Astrocyte (in vitro differentiated cells and primary cell): ENCODE results near the gene PDE3B. TPM values are rescaled to one million over a fixed set of nuclear protein-coding genes. Genes with fewer than 3 reads are reported as not detected.

Experiments
- DNase-seq: peaks from one replicate; pipeline ENCODE4 v3.0.0-alpha.2; 2010; ENCODE audit warnings: low read depth
- FAIRE-seq: peaks from 2 replicates; lab custom pipeline; 2011; peaks lifted over from hg19 to GRCh38; lab: Jason Lieb, UNC
- H2AFZ ChIP-seq: 2 replicates; pipeline ENCODE4 v1.6.0; 2012; ENCODE audit warnings: low read depth, low read length, inconsistent platforms
- H3K27ac ChIP-seq: 2 replicates; pipeline ENCODE4 v1.5.1; 2011; ENCODE audit warnings: low read depth, low read length, inconsistent platforms
- H3K27me3 ChIP-seq: 2 replicates; pipeline ENCODE4 v1.6.0; 2011; ENCODE audit warnings: low read length, inconsistent platforms; ENCODE audit not compliant: insufficient read depth
- H3K36me3 ChIP-seq: 2 replicates; pipeline ENCODE4 v1.5.1; 2011; ENCODE audit warnings: low read length, inconsistent platforms; ENCODE audit not compliant: insufficient read depth
- H3K4me1 ChIP-seq: 2 replicates; pipeline ENCODE4 v1.5.1; 2011; ENCODE audit warnings: low read length, inconsistent platforms; ENCODE audit not compliant: insufficient read depth
- H3K4me2 ChIP-seq: 2 replicates; pipeline ENCODE4 v1.6.0; 2012; ENCODE audit warnings: low read length, inconsistent platforms
- H3K4me3 ChIP-seq: 2 replicates; pipeline ENCODE4 v1.5.1; 2011; ENCODE audit warnings: low read depth, mild to moderate bottlenecking, low read length, inconsistent platforms; ENCODE audit not compliant: insufficient read depth
- H3K79me2 ChIP-seq: 2 replicates; pipeline ENCODE4 v1.6.0; 2012; ENCODE audit warnings: mild to moderate bottlenecking, low read length, inconsistent platforms; ENCODE audit not compliant: insufficient read depth
- H3K9ac ChIP-seq: 2 replicates; pipeline ENCODE4 v1.6.0; 2012; ENCODE audit warnings: mild to moderate bottlenecking, low read length, inconsistent platforms
- H3K9me3 ChIP-seq: 2 replicates; pipeline ENCODE4 v1.5.1; 2012; ENCODE audit warnings: low read depth, mild to moderate bottlenecking, low read length, inconsistent platforms; ENCODE audit not compliant: insufficient read depth
- H4K20me1 ChIP-seq: 2 replicates; pipeline ENCODE4 v1.6.0; 2012; ENCODE audit warnings: low read length, inconsistent platforms; ENCODE audit not compliant: insufficient read depth
- H3K27ac Mint-ChIP-seq: one replicate; pipeline ENCODE4 v1.8.0; 2021; ENCODE audit warnings: mild to moderate bottlenecking, mixed read lengths; ENCODE audit not compliant: unreplicated experiment
- H3K27me3 Mint-ChIP-seq: one replicate; pipeline ENCODE4 v1.8.0; 2021; ENCODE audit warnings: low read depth, mixed read lengths; ENCODE audit not compliant: unreplicated experiment
- H3K36me3 Mint-ChIP-seq: one replicate; pipeline ENCODE4 v1.8.0; 2021; ENCODE audit warnings: low read depth, mixed read lengths; ENCODE audit not compliant: unreplicated experiment
- H3K4me1 Mint-ChIP-seq: one replicate; pipeline ENCODE4 v1.8.0; 2021; ENCODE audit warnings: low read depth, mixed read lengths; ENCODE audit not compliant: unreplicated experiment
- H3K4me3 Mint-ChIP-seq: one replicate; pipeline ENCODE4 v1.8.0; 2021; ENCODE audit warnings: mild to moderate bottlenecking, moderate library complexity, mixed read lengths; ENCODE audit not compliant: unreplicated experiment
- H3K9me3 Mint-ChIP-seq: one replicate; pipeline ENCODE4 v1.8.0; 2021; ENCODE audit warnings: mild to moderate bottlenecking, mixed read lengths; ENCODE audit not compliant: unreplicated experiment
- EZH2 ChIP-seq: IDR thresholded peaks from 2 replicates; pipeline ENCODE4 v1.6.1; 2012; ENCODE audit warnings: mild to moderate bottlenecking, low read length, inconsistent platforms; ENCODE audit not compliant: insufficient read depth
- total RNA-seq: library from RNA; stranded (reverse); gene quantifications from 2 replicates; pipeline ENCODE4 v1.2.1, GENCODE V29; 2021
- TF ChIP-seq, protein P1 (sequence below): IDR thresholded peaks from 2 replicates; pipeline ENCODE4 v1.5.1; 2011; ENCODE audit warnings: low read depth, mild to moderate bottlenecking, inconsistent platforms, low read length, moderate library complexity; ENCODE audit not compliant: insufficient read depth

PDE3B gene
- total RNA-seq, 1 donor from 2014 or later: 2.9 TPM

DNA sequence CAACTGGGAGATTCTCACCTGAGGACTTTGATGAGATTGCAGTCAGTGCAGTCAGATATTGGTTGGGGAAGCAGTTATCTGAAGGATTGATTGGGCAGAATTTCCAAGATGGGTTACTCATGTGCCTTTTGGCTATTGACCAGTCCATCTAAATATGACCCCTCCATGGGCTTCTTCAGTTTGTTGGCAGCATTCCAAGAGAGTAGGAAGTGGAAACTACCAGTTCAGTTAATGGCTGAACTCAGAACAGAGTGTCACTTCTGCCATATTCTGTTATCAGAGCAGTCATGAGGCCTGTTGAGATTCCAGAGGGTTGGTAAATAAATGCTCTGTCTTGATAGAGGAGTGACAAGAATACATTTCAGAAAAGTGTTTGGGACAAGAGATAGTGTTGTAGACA, 177.4 kb downstream of the PDE3B start:
- FAIRE-seq: no peak
- H3K4me1 Mint-ChIP-seq: no peaks in the 10 kb centered on the region
- no peak overlapping the region for H3K9ac ChIP-seq
- H3K36me3 Mint-ChIP-seq: peaks cover 4% of the 10 kb centered on the region
- no peak for DNase-seq
- H3K4me2 ChIP-seq: no peak overlapping the region
- no peaks in the 10 kb centered on the region for H4K20me1 ChIP-seq
- no peaks in the 10 kb centered on the region for H3K27me3 Mint-ChIP-seq
- no peak overlapping the region for H3K27ac ChIP-seq
- no peaks in the 10 kb centered on the region for H3K36me3 ChIP-seq
- H3K27me3 ChIP-seq: no peaks in the 10 kb centered on the region
- H2AFZ ChIP-seq: no peak overlapping the region
- H3K9me3 Mint-ChIP-seq: no peaks in the 10 kb centered on the region
- no peaks in the 10 kb centered on the region for H3K79me2 ChIP-seq
- no peaks in the 10 kb centered on the region for H3K4me1 ChIP-seq
- TF ChIP-seq EZH2: no peak
- TF ChIP-seq, protein P1, sequence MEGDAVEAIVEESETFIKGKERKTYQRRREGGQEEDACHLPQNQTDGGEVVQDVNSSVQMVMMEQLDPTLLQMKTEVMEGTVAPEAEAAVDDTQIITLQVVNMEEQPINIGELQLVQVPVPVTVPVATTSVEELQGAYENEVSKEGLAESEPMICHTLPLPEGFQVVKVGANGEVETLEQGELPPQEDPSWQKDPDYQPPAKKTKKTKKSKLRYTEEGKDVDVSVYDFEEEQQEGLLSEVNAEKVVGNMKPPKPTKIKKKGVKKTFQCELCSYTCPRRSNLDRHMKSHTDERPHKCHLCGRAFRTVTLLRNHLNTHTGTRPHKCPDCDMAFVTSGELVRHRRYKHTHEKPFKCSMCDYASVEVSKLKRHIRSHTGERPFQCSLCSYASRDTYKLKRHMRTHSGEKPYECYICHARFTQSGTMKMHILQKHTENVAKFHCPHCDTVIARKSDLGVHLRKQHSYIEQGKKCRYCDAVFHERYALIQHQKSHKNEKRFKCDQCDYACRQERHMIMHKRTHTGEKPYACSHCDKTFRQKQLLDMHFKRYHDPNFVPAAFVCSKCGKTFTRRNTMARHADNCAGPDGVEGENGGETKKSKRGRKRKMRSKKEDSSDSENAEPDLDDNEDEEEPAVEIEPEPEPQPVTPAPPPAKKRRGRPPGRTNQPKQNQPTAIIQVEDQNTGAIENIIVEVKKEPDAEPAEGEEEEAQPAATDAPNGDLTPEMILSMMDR: no peak
- no peak overlapping the region for H3K4me3 ChIP-seq
- H3K9me3 ChIP-seq: no peaks in the 10 kb centered on the region
- H3K27ac Mint-ChIP-seq: no peak overlapping the region
- no peak overlapping the region for H3K4me3 Mint-ChIP-seq

DNA sequence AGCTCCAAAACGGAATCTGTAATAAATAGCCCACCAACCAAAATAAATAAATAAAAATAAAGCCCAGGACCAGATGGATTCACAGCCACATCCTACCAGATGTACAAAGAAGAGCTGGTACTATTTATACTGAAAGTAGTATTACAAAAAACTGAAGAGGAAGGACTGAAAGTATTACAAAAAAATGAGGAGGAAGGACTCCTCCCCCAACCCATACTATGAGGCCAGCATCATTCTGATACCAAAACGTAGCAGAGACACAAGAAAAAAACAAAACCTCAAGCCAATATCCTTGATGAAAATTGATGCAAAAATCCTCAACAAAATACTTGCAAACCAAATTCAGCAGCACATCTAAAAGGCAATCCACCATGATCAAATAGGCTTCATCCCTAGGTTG, 183.0 kb downstream of the PDE3B start:
- H3K4me2 ChIP-seq: no peak overlapping the region
- H3K9ac ChIP-seq: no peak overlapping the region
- TF ChIP-seq, protein P1: no peak
- no peak for TF ChIP-seq EZH2
- H3K36me3 ChIP-seq: no peaks in the 10 kb centered on the region
- DNase-seq (no peak), FAIRE-seq (no peak)
- no peak overlapping the region for H3K27ac ChIP-seq
- H3K36me3 Mint-ChIP-seq: peaks cover 4% of the 10 kb centered on the region
- no peak overlapping the region for H3K4me3 ChIP-seq
- no peaks in the 10 kb centered on the region for H4K20me1 ChIP-seq
- H3K79me2 ChIP-seq: no peaks in the 10 kb centered on the region
- H3K4me1 Mint-ChIP-seq: no peaks in the 10 kb centered on the region
- H3K27ac Mint-ChIP-seq: no peak overlapping the region
- no peaks in the 10 kb centered on the region for H3K9me3 ChIP-seq
- H3K4me1 ChIP-seq: no peaks in the 10 kb centered on the region
- H3K27me3 ChIP-seq: no peaks in the 10 kb centered on the region
- H2AFZ ChIP-seq: no peak overlapping the region
- no peak overlapping the region for H3K4me3 Mint-ChIP-seq
- peaks cover 2% of the 10 kb centered on the region for H3K9me3 Mint-ChIP-seq
- H3K27me3 Mint-ChIP-seq: no peaks in the 10 kb centered on the region

DNA sequence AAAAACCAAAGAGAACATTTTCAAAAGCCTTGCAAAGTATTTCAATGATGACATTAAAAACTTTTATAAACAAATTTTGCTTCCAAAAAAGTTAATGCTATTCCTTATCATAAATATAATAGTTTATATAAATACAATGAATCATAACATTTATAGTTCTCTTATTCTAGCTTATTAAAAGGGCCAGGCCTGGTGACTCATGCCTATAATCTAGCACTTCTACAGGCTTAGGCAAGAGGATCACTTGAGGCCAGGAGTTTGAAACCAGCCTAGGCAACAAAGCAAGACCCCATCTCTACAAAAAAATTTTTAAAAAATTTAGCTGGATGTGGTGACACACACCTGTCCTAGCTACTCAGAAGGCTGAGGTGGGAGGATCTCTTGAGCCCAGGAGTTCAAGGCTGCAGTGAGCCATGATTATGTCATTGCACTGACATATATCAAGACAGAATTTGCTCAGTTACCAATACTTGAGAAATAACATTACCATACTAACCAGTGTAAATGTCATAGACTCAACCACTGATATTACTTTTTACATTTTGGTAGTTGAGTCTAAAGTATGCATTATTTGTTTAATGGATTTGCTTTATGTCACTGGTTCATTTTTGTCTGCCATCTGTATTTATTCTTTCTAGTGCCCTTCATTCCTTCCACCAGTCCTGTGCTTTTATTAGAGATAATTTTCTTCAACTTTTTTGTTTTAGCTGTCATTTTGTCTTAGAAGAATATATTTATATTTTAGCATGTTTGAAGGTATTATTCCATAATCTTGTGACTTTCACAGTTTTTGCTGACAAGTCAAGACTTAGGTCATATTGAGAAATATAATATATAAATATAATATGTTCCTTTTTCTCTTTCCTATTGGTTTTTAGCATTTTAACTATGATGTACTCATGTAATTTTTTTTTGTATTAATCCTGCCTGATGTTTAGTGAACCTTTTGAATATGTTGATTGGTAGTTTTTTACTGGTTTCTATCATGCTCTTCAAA, 192.2 kb downstream of the PDE3B start:
- Histone ChIP-seq H2AFZ (no peak overlapping the region), H3K4me2 (no peak overlapping the region), H3K9ac (no peak overlapping the region), H3K4me3 (no peak overlapping the region), H3K79me2 (no peaks in the 10 kb centered on the region), H3K27me3 (no peaks in the 10 kb centered on the region), H3K4me1 (no peaks in the 10 kb centered on the region), H3K9me3 (no peaks in the 10 kb centered on the region), H3K27ac (no peak overlapping the region), H3K36me3 (no peaks in the 10 kb centered on the region), H4K20me1 (no peaks in the 10 kb centered on the region)
- no peak for FAIRE-seq
- Mint-ChIP-seq H3K4me1 (no peaks in the 10 kb centered on the region), H3K36me3 (no peaks in the 10 kb centered on the region), H3K9me3 (no peaks in the 10 kb centered on the region), H3K27ac (no peak overlapping the region), H3K27me3 (no peaks in the 10 kb centered on the region), H3K4me3 (no peak overlapping the region)
- TF ChIP-seq, protein P1: no peak
- DNase-seq: no peak
